ENCODE data around the gene HES6.

Gene HES6

GRCh38 chr2:238254095-238254723, 14.4 kb upstream of the HES6 start:
- no peak for DNase-seq (ENCODE audit: low spot score)

GRCh38 chr2:238252766-238253630, 13.2 kb upstream of the HES6 start:
- no peak for DNase-seq (ENCODE audit: low spot score)

- no peak for DNase-seq (ENCODE audit: low spot score)
Measured at GRCh38 chr2:238251986-238252385, 12.1 kb upstream of the HES6 start.

- DNase-seq (ENCODE audit: low spot score), result no peak
Measured at GRCh38 chr2:238251331-238251730, 11.5 kb upstream of the HES6 start.

GRCh38 chr2:238250896-238251295, 11.1 kb upstream of the HES6 start:
- no peak for DNase-seq (ENCODE audit: low spot score)

- DNase-seq (ENCODE audit: low spot score), result no peak
Measured at GRCh38 chr2:238247841-238248453, 8.1 kb upstream of the HES6 start.

GRCh38 chr2:238247002-238247822, 7.4 kb upstream of the HES6 start:
- DNase-seq (ENCODE audit: low spot score), result no peak

GRCh38 chr2:238244151-238244550, 4.3 kb upstream of the HES6 start:
- DNase-seq (ENCODE audit: low spot score), result no peak

- DNase-seq (ENCODE audit: low spot score), result no peak
Measured at GRCh38 chr2:238243496-238244076, 3.7 kb upstream of the HES6 start.

- no peak for DNase-seq (ENCODE audit: low spot score)
Measured at GRCh38 chr2:238242731-238243495, 3.1 kb upstream of the HES6 start.

- no peak for DNase-seq (ENCODE audit: low spot score)
Measured at GRCh38 chr2:238241970-238242369, 2.1 kb upstream of the HES6 start.

- DNase-seq (ENCODE audit: low spot score), result peak; percentile 55
Measured at GRCh38 chr2:238240757-238241711, 1.2 kb upstream of the HES6 start.

- DNase-seq (ENCODE audit: low spot score), result no peak
Measured at GRCh38 chr2:238239543-238239862, 335 bp downstream of the HES6 start.

- no peak for DNase-seq (ENCODE audit: low spot score)
Measured at GRCh38 chr2:238238766-238239542, 884 bp downstream of the HES6 start.

- DNase-seq (ENCODE audit: low spot score), result no peak
Measured at GRCh38 chr2:238238311-238238765, 1.5 kb downstream of the HES6 start.

GRCh38 chr2:238237431-238238135, 2.3 kb downstream of the HES6 start:
- no peak for DNase-seq (ENCODE audit: low spot score)

- DNase-seq (ENCODE audit: low spot score), result no peak
Measured at GRCh38 chr2:238236571-238236970, 3.3 kb downstream of the HES6 start.

GRCh38 chr2:238235856-238236255, 4.0 kb downstream of the HES6 start:
- DNase-seq (ENCODE audit: low spot score), result no peak
